Measurements from ENCODE around the gene FGF23.

The FGF23 gene

GRCh38 chr12:4383304-4383865 lies 3.9 kb upstream of the FGF23 start:
- no peak for DNase-seq (ENCODE audit: low spot score)

DNA sequence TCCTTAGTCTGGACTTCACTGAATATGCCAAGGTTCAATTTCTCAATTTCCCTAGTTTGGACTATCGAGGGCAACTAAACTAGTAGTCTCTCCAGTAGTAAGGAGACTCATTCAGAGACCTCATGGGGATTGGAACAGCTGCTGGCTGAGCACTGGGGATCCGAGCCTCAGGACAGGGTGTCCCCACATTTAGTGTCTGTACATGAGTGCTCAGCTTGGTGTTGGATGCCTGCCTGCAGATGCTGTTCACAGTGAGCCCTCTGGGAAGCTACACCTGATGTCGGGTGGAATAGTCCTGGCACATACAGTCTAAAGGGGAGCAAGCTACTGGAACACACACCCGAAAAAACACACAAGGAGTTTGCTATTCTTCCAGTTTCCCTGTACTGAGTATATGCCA lies 820 bp upstream of the FGF23 start:
- no peak for DNase-seq (ENCODE audit: low spot score)

- DNase-seq (ENCODE audit: low spot score): no peak
Observed at GRCh38 chr12:4378772-4379171, 740 bp downstream of the FGF23 start.

DNA sequence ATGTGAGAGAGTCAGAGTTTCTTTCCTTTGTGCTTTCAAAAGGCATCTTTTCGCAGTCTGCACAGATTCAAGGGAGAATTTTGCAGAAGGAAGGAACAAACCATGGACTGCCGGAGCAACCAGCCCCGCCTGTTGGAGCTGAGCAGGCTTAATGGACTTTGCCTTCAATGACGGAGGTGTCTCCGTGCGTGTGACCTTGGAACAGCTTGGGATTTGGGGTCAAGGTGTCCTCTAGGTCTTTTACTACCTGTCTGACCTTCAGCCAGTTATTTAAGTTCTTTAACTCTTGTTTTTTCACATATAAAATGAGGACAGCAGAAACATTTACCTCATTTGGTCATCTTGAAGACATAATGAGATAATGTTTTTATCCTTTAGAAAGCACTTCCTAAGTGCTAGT lies 4.1 kb downstream of the FGF23 start:
- DNase-seq (ENCODE audit: low spot score): no peak

GRCh38 chr12:4372653-4373052 lies 6.9 kb downstream of the FGF23 start:
- no peak for DNase-seq (ENCODE audit: low spot score)

DNA sequence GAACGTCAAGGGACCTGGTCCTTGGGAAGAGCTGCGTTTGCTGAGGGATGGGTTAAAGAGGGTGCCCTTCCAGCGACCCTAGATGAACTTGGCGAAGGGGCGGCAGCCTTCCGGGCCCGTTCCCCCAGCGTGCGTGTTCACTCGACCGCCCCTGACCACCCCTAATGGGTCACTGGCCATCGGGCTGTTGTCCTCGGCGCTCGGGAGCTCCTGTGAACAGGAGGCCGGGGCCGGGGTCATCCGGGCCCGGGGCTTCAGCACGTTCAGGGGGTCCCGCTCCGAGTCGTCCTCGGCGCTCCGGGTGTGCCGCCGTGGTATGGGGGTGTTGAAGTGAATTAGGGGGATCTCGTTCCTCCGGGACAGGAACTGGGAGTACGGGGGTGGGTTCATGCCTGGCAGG lies 9.2 kb downstream of the FGF23 start:
- DNase-seq (ENCODE audit: low spot score): no peak

- DNase-seq (ENCODE audit: low spot score): no peak
Observed at GRCh38 chr12:4369548-4369947, 10.0 kb downstream of the FGF23 start.

DNA sequence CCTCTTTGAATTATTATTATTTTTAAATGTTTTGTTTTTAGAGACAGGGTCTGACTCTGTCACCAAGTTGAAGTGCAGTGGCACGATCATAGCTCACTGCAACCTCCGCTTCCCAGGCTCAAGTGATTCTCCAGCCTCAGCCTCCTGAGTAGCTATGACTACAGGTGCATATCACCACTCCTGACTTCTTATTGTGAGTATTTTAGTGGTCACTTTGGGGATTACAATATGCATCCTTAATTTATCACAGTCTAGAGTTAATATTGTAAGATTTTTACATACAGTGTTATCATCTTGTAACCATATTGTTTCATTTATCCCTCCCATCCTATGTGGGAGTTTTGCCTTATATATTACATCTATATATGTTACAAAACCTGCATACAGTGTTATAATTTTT lies 13.4 kb downstream of the FGF23 start:
- DNase-seq (ENCODE audit: low spot score): no peak

- DNase-seq (ENCODE audit: low spot score): no peak
Observed at GRCh38 chr12:4356041-4356327, 23.5 kb downstream of the FGF23 start.

DNA sequence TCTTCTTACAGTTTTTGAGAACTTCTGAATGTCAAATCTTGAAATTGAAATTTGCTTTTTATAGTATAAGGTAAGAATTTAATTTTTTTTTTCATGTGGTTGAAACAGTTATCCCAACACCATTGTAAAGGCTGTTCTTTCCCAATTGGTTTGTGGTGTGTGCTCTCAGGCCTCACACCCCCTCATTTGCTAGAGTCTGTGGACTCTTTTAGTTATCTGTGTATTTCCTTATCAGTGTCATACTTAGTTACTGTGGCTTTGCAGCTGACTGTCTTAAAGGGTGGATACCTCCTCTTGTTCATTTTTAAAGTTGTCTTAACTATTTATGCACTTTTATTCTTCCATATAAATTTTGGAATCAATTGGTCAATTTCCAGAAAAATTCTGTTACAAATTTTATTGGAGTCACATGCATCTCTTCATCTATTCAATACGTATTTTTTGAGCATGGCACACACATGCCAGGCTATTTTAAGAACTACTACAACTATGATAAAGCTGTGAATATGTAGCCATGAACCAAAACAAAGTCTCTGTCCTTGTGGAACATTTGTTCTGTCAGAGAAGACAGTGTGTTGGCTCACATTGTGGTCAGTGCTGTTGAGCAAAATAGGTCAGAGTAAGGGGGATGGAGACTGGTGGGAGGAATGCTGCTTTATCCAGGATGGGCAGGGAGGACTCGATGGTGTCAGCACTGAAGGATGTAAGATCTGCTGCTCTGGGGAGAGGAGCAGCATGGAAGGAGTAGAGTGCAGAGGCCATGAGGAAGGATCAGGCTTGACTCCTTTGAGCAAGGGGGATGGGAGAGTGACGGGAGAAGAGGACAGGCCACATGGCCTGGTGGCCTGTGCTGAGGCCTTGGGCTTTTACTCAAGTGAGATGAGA lies 24.1 kb downstream of the FGF23 start:
- no peak for DNase-seq (ENCODE audit: low spot score)

DNA sequence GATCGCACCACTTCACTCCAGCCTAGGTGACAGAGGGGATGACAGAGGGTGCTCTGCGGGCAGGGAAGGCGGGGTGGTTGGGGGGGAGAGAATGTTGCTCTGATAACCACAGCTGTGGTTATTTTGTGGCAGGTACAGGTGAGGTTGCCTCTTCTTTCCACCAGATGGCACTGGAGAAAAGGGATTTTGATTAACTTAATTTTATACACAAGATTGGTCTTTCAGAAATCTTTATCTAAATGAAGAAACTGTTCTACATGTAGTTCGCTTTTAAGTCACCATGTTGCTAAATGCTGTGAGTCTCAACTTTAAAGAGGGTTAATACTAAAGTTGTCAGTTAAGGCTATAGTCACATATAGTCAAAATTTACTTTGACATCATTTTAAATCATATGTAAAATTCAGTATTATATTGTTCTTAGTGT lies 25.7 kb downstream of the FGF23 start:
- DNase-seq (ENCODE audit: low spot score): no peak

- DNase-seq (ENCODE audit: low spot score): no peak
Observed at GRCh38 chr12:4346931-4347330, 32.6 kb downstream of the FGF23 start.

- no peak for DNase-seq (ENCODE audit: low spot score)
Observed at GRCh38 chr12:4331842-4332241, 47.7 kb downstream of the FGF23 start.

GRCh38 chr12:4331221-4331620 lies 48.3 kb downstream of the FGF23 start:
- DNase-seq (ENCODE audit: low spot score): no peak

GRCh38 chr12:4330203-4330602 lies 49.3 kb downstream of the FGF23 start:
- DNase-seq (ENCODE audit: low spot score): no peak

DNA sequence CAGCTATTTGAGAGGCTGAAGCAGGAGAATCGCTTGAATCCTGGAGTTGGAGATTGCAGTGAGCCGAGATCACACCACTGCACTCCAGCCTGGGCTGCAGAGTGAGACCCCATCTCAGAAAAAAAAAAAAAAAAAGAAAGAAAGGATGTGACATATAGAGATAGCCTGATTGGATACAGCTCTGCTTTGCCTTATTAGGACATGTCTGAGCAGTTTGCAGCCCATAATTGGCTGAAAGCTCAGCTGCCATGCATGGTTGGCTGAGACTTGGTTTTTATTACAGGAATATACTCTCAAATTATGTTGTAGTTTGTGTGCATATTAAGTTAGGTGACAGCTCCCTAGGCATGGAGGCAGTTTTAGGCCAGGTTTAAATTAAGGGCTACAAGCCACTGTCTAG lies 52.2 kb downstream of the FGF23 start:
- DNase-seq (ENCODE audit: low spot score): no peak

- no peak for DNase-seq (ENCODE audit: low spot score)
Observed at GRCh38 chr12:4325966-4326365, 53.5 kb downstream of the FGF23 start.

DNA sequence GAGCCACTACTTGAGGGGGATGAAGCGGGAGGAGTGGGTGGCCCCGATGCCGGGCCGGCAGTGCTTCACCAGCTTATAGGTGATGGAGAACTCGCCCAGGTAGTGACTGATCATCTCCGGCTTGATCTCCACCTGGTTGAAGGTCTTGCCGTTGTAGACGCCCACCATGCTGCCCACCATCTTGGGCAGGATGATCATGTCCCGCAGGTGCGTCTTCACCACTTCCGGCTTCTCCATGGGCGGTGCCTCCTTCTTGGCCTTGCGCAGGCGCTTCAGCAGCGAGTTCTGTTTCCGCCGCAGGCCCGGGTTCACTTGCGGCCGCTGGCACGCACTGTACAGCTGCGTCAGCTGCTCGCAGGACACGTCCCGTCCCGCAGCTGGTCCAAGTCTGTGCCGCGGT lies 55.1 kb downstream of the FGF23 start:
- DNase-seq (ENCODE audit: low spot score): no peak

DNA sequence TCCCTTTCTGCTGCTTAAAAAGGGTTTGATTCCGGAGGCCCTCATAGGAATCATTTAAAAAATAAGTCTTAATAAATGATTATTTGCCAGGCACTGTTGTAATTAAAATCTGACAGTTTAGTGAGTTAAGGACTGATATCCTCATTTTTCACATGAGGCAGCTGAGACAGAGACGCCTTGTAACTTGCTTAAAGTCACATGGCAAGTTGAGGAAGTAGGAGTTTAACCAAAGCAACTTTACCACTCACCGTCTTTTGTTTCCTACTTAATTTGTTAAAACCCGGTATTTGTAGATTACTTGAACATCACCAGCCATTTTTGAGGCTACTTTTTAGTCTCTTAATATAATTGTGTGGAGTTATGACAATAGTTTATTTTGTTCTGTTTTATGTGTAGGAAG lies 56.1 kb downstream of the FGF23 start:
- DNase-seq (ENCODE audit: low spot score): no peak

- DNase-seq (ENCODE audit: low spot score): no peak
Observed at GRCh38 chr12:4322726-4323125, 56.8 kb downstream of the FGF23 start.

DNA sequence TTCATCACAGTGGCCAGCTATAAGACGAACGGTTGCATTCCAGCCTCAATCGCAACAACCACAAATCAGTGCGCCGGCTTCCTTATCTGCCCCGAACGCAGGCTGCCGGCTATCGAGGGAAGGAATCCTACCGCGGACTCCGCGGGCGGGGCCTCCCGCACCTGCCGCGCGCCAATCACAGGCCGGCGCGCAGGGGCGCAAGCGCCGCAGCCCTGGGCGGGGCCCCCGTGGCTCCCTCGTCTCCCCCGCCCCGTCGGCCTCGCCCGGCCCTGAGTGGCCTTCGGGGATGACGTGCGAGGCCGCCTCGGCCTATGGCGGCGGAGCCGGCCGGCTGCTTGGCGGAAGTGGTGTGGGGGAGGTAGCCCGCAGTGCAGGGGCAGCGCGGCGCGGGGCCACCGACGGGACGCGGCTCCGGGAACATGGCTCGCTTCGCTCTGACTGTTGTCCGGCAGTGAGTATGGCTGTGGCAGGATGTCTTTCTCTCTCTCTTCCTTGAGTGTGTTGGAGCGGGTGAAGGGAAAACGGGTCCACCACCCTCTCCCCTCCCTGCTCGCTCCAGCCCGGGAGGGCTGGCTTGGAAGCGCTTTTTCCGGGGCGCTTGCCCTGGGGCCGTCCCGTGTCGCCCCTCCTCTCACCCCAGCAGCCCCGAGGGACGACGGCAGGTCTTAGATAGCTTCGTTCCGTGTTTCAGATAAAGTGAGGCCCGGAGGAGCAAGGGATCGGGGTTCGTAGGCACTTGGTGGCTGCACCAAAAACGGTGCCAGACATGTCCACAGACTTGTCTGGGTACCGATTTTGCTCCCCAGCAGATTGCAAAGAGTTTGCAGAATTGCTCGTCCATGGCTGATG lies 58.4 kb downstream of the FGF23 start, which contains the start of gene TIGAR:
TIGAR (plus strand) TSS at position 361 of the 849 bp plus-strand sequence; CDS start at position 420, 59 bp downstream.
- DNase-seq (ENCODE audit: low spot score): peak; percentile 99

- no peak for DNase-seq (ENCODE audit: low spot score)
Observed at GRCh38 chr12:4320497-4320852, 59.0 kb downstream of the FGF23 start.
